Motor neuron (in vitro differentiated cells): ENCODE results near the gene RBM15. TPM values are rescaled to one million over a fixed set of nuclear protein-coding genes. Genes with fewer than 3 reads are reported as not detected.

ENCODE experiments used
- ATAC-seq, 8 experiments: fragments of 200-7000 bp; cut with Tn5 transposase; replicated peaks in 6 of 8; 2 replicates each; pipeline ENCODE4 v1.8.0; 2021; ENCODE audit warnings: mild to moderate bottlenecking in 8 of 8, moderate library complexity in 8 of 8
- H3K27ac ChIP-seq, 2 donors: fragments of 250-450 bp; sonication (Bioruptor Pico); 2 replicates each; pipeline ENCODE4 v1.9.0; 2021; ENCODE audit warnings: antibody characterized with exemption in 2 of 2, mild to moderate bottlenecking in 2 of 2, moderate library complexity in 1 of 2
- H3K4me1 ChIP-seq, 2 donors: fragments of 250-450 bp; sonication (Bioruptor Pico); replicated peaks in 1 of 2; 2 replicates each; pipeline ENCODE4 v1.6.1; 2021; ENCODE audit warnings: antibody characterized with exemption in 2 of 2, mild to moderate bottlenecking in 2 of 2, moderate library complexity in 1 of 2
- H3K4me3 ChIP-seq, 5 donors: fragments of 250-450 bp; sonication (Bioruptor Pico); 2 replicates each; pipeline ENCODE4 v1.9.0; 2021; ENCODE audit warnings: antibody characterized with exemption in 5 of 5, mild to moderate bottlenecking in 5 of 5, moderate library complexity in 4 of 5
- WGBS, 10 experiments: fragments of 450-650 bp; shearing (Covaris generic); methylation state at CpG; one replicate each; pipeline ENCODE4 v1.0.0; 2022; 5-methylcytosine and 5-hydroxymethylcytosine counted together
- in situ Hi-C, 9 experiments: fragments of 400-800 bp; cut with MboI; loops; one replicate each; pipeline ENCODE4 v1.15.0; 2021; ENCODE audit warnings: low sequenced_read_pairs in 9 of 9, low pct_unique_long_range_greater_than_20kb in 2 of 9; ENCODE audit not compliant: unreplicated experiment in 9 of 9
- total RNA-seq, 8 experiments: library from RNA; unstranded; fragments of 300-600 nt; gene quantifications; 2 replicates each; pipeline versions ENCODE4 v1.2.3 to v1.2.4, GENCODE V29; 2022

The RBM15 gene, protein sequence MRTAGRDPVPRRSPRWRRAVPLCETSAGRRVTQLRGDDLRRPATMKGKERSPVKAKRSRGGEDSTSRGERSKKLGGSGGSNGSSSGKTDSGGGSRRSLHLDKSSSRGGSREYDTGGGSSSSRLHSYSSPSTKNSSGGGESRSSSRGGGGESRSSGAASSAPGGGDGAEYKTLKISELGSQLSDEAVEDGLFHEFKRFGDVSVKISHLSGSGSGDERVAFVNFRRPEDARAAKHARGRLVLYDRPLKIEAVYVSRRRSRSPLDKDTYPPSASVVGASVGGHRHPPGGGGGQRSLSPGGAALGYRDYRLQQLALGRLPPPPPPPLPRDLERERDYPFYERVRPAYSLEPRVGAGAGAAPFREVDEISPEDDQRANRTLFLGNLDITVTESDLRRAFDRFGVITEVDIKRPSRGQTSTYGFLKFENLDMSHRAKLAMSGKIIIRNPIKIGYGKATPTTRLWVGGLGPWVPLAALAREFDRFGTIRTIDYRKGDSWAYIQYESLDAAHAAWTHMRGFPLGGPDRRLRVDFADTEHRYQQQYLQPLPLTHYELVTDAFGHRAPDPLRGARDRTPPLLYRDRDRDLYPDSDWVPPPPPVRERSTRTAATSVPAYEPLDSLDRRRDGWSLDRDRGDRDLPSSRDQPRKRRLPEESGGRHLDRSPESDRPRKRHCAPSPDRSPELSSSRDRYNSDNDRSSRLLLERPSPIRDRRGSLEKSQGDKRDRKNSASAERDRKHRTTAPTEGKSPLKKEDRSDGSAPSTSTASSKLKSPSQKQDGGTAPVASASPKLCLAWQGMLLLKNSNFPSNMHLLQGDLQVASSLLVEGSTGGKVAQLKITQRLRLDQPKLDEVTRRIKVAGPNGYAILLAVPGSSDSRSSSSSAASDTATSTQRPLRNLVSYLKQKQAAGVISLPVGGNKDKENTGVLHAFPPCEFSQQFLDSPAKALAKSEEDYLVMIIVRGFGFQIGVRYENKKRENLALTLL
- 10 to 100 TPM; 17.9 to 49.7 (median 36.7) TPM for total RNA-seq

- 0 to 4% (median 0%) methylated on average over 6 to 25 of the region's 25 CpGs; no CpG with 5 or more reads in 3 of the 10 experiments for WGBS, 10 experiments
- ATAC-seq, result peak; percentile 71 to 85 (median 83)
- Histone ChIP-seq H3K27ac (peak within 1 kb of the TSS; percentile 91 to 97), H3K4me1 (peaks cover 26 to 42% of the 10 kb centered on the region in 2 donors), H3K4me3 (peak within 1 kb of the TSS; percentile 59 to 85 (median 73))
- in situ Hi-C loops, result loop anchor here in 1 of 9 experiments (25.0 kb wide), 1 partner anchor 302 kb away; the partner anchor contains the start of gene STRIP1
These were observed at the start of gene RBM15 for GRCh38 chr1:110338886-110339406. RBM15 (plus strand) TSS chr1:110339377; CDS start chr1:110339406, 29 bp downstream.

DNA sequence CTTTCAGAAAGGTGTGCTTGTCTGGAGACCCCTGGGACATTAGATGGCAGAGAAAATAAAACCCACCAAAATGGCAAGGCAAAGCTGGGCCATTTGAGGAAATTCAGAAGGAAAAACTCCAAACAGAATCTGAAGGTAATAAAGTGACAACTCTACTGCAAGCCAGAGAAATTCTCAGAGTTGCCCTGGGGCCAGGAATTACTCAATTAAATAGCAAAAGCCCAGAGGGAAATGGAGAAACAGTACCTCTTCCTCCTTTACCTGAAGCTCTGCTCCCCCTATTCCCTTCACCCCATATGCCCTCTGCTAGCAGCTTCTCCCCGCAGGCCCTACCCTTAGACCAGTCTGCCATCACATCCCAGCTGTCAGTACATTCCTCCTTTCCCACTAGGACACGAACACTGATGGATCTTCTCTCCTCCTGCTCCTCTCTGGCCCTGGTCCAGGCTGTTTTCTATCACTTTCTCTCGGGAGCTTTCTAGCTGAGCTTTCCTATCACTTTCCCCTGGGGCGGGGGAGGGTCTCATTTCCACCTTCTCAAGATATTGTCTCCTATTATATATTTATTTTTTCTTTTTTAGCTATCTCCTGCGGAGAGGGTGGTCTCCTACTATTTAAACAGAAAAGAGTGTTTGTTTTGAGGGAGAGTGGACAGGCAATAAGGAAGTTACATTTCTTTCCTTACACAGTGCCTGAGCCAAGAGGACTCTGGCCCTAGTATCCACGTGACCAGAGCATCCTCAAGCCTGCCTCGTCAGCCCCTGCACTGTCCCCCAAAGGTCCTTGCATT, 47.7 kb upstream of the RBM15 start:
- Histone ChIP-seq H3K4me1 (peaks cover 31 to 40% of the 10 kb centered on the region in 2 donors), H3K4me3 (no peak overlapping the region), H3K27ac (peak overlapping the region; percentile 60 to 67)
- ATAC-seq, result peak in 5 of 8 experiments; percentile 21 to 44 (median 39)
- in situ Hi-C loops, result no loop called here
- 16 to 63% (median 47%) methylated on average over 2 to 7 of the region's 7 CpGs; no CpG with 5 or more reads in 1 of the 10 experiments for WGBS, 10 experiments

- no peak overlapping the region for H3K4me3 ChIP-seq
- peaks cover 31 to 40% of the 10 kb centered on the region in 2 donors for H3K4me1 ChIP-seq
- in situ Hi-C loops, result no loop called here
- ATAC-seq, result peak; percentile 75 to 98 (median 94)
- H3K27ac ChIP-seq, result peak overlapping the region; percentile 60 to 67
- WGBS, 10 experiments, result 13 to 67% (median 47%) methylated on average over 2 to 7 of the region's 7 CpGs; no CpG with 5 or more reads in 1 of the 10 experiments
These were observed 47.0 kb upstream of the RBM15 start for GRCh38 chr1:110292031-110292741.

DNA sequence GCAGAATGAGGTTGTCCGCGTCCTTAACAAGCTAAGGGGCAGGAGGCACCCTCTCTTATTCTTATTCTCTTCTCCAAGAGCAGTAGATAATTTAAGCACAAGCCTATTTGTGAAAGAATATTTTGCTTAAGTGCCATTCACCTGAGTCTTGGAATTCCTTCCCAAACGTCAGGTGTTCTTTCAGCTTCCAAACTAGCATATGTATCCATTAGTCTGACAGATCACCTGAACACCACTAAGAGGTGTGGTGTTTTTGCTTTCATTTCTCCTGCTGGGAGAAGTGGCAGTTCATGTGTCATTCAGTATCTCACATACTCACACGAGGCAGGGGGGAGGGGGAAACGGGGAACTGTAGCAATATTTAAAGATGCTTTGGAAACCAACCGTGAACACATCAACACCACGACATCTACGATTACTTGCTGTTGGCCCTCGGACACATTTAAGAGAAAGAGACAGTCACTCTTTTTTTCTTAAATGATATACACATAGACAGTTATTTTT, 45.5 kb upstream of the RBM15 start:
- ATAC-seq, result no peak
- 17 to 96% (median 61%) methylated on average over 1 to 9 of the region's 9 CpGs; no CpG with 5 or more reads in 1 of the 10 experiments for WGBS, 10 experiments
- no peak overlapping the region for H3K4me3 ChIP-seq
- H3K4me1 ChIP-seq, result peaks cover 31 to 40% of the 10 kb centered on the region in 2 donors
- no peak overlapping the region for H3K27ac ChIP-seq
- in situ Hi-C loops, result no loop called here

- peaks cover 31 to 40% of the 10 kb centered on the region in 2 donors for H3K4me1 ChIP-seq
- no peak overlapping the region for H3K27ac ChIP-seq
- ATAC-seq, result no peak
- H3K4me3 ChIP-seq, result no peak overlapping the region
- in situ Hi-C loops, result no loop called here
- WGBS, 10 experiments, result 0 to 100% (median 83%) methylated on average over 1 to 9 of the region's 9 CpGs; no CpG with 5 or more reads in 3 of the 10 experiments
These were observed 44.9 kb upstream of the RBM15 start for GRCh38 chr1:110294308-110294707.

- H3K27ac ChIP-seq, result no peak overlapping the region
- no peak for ATAC-seq
- no peak overlapping the region for H3K4me3 ChIP-seq
- 28 to 100% (median 83%) methylated on average over 1 to 4 of the region's 4 CpGs; no CpG with 5 or more reads in 2 of the 10 experiments for WGBS, 10 experiments
- H3K4me1 ChIP-seq, result peaks cover 8 to 11% of the 10 kb centered on the region in 2 donors
- in situ Hi-C loops, result no loop called here
These were observed 40.2 kb upstream of the RBM15 start for GRCh38 chr1:110298991-110299390.

DNA sequence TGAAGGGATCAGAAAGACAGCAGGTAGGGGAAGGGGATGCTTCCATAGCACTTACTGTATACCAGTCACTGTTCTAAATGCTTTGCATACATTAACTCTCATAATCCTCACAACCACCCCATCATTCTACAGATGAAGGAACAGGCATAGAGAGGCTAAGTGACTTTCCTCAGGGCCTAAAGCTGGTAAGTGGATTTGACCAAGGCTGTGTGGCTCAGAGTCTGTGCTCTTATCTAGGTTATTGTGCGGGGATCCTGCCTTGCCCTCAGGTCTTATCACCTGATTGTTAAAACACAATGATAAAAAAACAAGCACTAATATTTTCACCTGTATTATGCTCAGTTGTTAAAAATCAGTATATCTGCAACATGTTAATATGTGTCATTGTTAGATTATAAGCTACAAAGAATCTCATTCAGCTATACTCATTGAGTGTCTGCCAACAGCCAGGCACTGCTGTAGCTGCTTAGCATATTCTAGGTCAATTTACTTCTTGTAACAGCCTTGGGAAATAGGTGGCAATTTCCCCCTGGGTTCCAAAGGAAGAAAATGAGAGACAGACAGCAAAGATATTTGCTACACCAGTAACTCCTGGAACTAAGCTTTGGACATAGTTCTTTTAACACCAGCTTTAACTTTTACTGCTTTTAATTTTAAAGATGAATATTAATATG, 38.6 kb upstream of the RBM15 start:
- in situ Hi-C loops, result loop anchor here in 1 of 9 experiments (25.0 kb wide), 1 partner anchor 88 kb away; the partner anchor contains the start of gene KCNC4
- WGBS, 10 experiments, result 67 to 100% (median 80%) methylated on average over 1 of the region's 1 CpG; no CpG with 5 or more reads in 5 of the 10 experiments
- Histone ChIP-seq H3K4me3 (no peak overlapping the region), H3K27ac (no peak overlapping the region), H3K4me1 (peaks cover 4 to 7% of the 10 kb centered on the region in 2 donors)
- no peak for ATAC-seq

GRCh38 chr1:110302836-110303235, 36.3 kb upstream of the RBM15 start:
- H3K27ac ChIP-seq, result no peak overlapping the region
- ATAC-seq, result no peak
- in situ Hi-C loops, result loop anchor here in 1 of 9 experiments (25.0 kb wide), 1 partner anchor 91 kb away; the partner anchor contains the start of gene KCNC4
- H3K4me3 ChIP-seq, result no peak overlapping the region
- H3K4me1 ChIP-seq, result no peaks in the 10 kb centered on the region
- 0 to 77% (median 58%) methylated on average over 1 to 3 of the region's 3 CpGs; no CpG with 5 or more reads in 2 of the 10 experiments for WGBS, 10 experiments

GRCh38 chr1:110305900-110306420, 33.2 kb upstream of the RBM15 start:
- 0 to 80% (median 50%) methylated on average over 1 to 2 of the region's 2 CpGs; no CpG with 5 or more reads in 3 of the 10 experiments for WGBS, 10 experiments
- in situ Hi-C loops, result loop anchor here in 1 of 9 experiments (25.0 kb wide), 1 partner anchor 94 kb away; the partner anchor contains the start of gene KCNC4
- no peaks in the 10 kb centered on the region for H3K4me1 ChIP-seq
- no peak overlapping the region for H3K27ac ChIP-seq
- no peak for ATAC-seq
- no peak overlapping the region for H3K4me3 ChIP-seq

- Histone ChIP-seq H3K4me3 (no peak overlapping the region), H3K4me1 (peaks cover 0 to 1% of the 10 kb centered on the region in 2 donors), H3K27ac (no peak overlapping the region)
- 68 to 100% (median 86%) methylated on average over 1 to 10 of the region's 11 CpGs; no CpG with 5 or more reads in 3 of the 10 experiments for WGBS, 10 experiments
- in situ Hi-C loops, result loop anchor here in 1 of 9 experiments (25.0 kb wide), 1 partner anchor 95 kb away; the partner anchor contains the start of gene KCNC4
- ATAC-seq, result no peak
These were observed 31.8 kb upstream of the RBM15 start for GRCh38 chr1:110307239-110307974.
